GM19035 (cell line): ENCODE results near the gene PRDM15.
"Not testable (repeated sequence)": the region's sequence is repeated elsewhere in the genome, so short reads cannot be mapped to it uniquely, and the experiment has no call there.

Source experiments
- ATAC-seq: cut with Tn5 transposase; IDR thresholded peaks from one replicate; pipeline ENCODE4 v1.9.1; 2021; ENCODE audit not compliant: unreplicated experiment

The PRDM15 gene

DNA sequence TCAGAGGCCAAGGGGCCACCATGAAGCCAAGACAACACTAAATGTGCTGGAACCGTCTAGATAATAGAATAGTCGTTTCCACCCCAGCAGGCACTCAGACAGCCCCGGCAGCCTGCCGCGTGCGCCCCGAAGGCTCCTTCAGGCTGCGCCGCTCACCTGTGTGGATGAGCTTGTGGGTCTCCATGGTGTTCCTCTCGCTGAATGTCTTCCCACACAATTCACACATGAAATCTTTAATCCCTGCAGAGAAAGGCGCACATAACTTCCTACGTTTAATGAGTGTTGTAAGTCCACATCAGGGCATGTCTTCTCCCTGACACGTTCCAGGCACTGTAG, 68.6 kb downstream of the PRDM15 start:
- no peak for ATAC-seq

DNA sequence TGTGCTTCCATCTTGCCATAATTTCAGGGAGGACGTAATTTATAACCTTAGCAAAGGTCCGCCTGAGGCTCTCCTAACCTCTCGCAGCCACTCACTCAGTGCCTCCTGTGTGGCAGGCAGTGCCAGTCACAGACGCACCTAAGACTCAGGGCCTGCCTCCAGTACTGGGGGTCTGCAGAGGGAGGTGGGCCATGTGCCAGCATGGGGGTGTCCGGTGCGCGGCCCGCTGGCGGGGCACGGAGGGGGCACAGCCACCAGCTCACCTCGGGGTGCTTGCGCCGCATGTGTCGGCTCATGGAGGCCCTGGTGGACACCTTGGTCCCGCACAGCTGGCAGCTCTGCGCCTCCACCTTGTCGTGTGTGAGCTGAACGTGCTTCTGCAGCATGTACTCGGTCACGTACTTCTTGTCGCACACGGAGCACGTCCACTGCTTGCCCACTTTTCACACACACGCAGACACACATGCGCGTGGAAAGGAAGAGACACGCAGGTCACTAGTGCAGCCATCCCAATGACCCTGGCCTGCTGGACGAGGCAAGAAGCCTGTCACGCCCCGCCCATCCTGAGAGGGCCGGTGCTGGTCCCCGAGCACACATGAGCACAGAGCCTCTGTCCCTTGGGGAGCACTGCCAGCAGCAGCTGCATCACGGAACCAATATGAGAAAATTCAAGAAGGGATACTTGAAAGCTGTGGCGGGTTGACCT, 69.1 kb downstream of the PRDM15 start:
- ATAC-seq: no peak

DNA sequence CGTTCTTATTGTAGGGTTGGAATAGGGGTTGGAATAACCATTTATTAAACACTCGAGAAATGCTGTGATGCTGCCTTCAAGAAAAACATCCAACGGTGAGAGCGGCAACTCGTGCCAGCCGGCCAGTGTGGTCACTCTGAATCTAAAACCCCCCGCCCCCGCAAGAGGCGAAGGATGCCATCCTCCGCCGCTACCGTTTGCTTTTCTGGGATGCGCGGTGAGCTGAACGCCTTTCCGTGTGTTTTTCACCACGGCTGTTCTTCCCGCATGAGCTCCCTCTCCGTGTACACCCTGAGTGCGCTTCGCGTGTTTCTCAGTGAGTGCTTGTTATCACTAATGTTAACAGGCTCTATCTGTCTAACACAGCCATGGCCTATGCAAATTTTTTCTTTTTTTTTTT, 70.3 kb downstream of the PRDM15 start:
- ATAC-seq: no peak

DNA sequence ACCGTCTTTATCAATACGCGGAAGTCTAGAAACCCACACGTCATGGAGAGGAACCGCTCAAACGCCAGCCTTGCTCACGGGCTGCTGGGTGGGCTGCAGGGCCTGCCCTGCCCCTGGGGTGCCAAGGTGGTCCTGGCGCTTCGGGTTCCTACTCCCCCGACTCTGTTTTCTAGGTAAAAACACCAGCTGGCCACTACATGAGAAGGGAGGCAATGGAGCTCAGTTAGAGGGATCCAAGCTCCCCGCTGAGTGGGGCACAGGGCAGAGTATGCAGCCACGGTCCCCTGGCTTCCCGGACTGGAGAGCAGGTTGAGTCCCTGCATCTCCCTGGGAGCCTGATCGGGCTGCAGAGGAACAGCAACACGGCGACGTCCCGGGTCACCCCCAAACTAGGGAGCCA, 71.0 kb downstream of the PRDM15 start:
- no peak for ATAC-seq

DNA sequence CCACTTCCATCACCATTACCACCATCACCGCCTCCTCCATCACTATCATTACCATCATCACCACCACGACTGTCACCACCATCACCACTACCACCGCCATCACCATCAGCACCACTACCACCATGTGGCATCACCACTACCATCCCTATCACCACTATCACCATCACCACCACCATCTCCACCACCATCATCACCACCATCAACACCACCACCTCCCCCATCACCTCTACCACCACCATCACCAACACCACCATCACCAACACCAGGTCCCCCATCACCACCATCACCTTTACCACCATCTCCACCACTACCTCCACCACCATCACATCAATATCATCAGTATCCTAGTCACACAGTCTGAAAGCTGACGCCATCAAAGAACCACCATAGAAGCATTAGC, 72.4 kb downstream of the PRDM15 start:
- no peak for ATAC-seq

DNA sequence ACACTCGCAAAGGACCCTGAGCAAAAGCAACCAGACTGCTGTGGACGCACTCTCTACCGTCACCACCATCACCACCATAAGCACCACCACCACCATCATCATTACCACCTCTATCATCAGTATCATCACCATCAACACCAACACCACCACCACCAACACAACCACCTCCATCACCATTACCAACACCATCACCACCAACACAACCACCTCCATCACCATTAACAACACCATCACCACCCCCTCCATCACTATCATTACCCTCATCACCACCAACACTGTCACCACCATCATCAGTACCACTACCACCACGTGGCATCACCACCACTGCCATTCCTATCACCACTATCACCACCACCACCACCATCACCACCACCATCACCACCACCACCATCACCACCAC, 73.5 kb downstream of the PRDM15 start:
- ATAC-seq: no peak

DNA sequence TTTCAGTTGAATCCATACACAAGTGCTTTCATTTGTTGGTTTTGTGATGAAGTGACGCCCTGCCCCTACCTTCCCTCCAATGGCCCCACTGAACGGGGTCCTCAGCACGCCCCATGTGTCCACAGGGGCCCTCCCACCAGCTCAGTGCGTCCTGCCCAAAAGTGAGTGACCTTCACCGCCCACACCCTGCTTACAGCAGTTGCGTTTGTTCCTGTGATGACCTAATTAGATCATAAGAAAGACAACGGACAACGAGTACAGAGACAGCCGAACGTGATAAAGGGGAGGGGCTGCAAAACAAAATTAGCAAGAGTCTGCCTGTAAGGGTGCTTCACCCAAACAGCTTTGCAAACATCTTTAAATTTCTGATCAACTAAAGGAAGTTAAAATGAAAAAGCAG, 74.1 kb downstream of the PRDM15 start:
- no peak for ATAC-seq

DNA sequence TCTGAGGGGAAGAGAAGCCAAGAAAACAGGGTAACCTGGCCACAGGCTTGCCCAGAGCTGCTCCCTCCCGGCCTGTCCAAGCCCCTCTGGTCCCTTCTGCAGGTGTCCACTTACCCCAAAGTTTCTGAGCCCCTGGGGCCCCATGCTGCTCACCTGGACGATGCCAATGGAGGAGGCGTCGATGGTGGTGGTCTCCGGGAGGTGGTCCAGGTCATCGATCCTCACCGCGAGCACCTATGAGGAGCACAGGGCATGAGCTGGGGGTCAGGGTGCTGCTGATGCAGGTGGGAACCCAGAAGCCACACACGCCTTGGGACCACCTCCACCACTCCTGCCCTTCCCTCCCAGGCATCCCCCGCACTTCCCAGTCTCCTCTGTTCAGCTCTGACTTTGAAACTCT, 74.8 kb downstream of the PRDM15 start:
- ATAC-seq: no peak

DNA sequence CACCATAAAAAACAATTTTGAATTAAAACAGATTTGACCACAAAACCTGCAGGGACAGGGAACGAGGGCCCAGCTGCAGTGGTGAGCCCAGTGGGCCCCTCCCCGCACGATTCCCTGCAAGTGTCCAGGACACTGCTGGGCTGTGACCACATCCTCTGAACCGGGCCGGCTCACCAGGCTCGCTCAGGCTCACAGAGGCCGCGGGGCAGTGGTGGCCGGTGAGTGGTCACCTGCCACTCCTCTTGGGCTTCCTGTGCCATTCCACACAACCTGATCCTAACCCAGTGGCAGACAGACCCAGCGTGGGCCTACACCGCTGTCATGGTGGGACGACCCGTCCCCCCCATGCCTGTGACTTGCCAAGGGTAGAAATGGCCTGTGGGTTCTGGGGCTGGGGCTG, 75.8 kb downstream of the PRDM15 start:
- ATAC-seq: no peak

DNA sequence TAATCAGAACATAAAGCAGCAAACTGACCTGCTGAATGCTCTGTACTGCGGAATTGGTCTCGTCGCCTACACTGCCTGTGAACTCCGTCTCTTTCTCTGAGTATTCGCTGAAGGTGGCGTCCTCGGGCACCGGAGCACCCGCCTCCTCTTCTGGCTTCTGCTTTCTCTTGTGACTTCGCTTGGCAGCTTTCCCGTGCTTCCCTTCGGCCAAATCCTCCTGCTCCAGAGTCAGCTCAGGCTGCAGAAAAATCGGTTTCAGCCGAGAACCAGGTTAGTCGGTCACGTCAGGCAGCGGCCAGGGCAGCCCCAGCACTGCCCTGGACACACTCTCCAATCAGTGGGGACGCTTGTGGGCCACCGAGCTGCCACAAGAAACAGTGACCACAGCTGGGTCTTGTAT, 76.5 kb downstream of the PRDM15 start:
- no peak for ATAC-seq

DNA sequence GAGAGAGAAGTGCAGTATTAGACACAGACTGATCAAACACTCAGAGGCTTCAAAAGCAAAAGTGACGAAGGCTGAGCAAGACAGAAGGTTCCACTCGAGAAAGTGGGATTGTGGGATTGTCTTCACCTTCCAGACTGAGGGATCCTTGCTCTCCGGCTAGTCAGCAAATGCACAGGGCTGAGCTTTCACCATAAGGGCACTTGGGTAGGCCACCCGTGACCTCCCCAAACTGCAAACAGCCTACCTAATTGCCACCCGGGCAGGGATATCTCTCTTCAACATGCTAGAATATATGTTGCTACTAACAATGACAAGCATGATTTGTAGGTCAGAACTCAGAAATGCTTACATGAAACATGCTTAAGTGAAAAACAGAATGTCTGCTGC, 77.0 kb downstream of the PRDM15 start:
- no peak for ATAC-seq

DNA sequence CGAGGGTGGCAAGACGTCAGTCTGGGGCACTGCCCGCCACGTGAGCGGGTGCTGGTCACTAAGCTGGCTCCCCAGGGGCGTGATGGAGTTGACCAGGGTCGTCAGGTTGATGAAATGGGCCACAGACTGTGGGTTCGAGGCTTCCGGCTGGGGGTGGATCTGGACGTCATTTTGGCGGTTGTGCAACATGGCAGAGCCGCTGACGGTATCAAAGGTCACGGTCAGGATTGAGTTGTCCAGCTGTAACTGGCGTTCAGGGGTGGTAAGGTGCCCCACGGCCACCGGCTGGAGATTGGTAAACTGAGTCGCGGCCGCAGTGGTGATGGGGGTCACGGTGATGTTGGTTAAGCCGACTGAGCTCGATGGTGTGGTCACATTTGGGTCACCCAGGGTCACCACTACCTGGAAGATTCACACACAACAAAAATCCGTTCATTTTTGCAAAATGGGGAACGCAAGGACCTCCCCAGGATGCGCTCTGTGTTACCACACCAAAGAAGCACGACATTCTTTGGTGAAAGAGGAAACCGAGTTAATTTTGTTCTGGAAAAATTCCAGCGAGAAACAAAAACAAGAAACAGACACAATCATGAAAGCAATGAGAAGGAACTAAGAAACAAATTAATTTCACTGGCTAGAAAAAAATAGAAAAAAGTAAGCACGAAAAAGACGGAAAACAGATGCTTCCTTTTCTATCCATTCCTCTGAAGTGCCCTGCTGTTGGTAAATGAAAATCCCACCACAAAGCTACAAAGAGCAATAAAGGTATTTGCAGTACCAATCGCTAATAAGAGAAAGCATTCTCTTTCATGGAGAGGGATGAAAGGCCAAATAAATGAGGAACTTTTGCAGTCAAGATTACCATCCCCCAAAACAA, 77.6 kb downstream of the PRDM15 start:
- no peak for ATAC-seq

DNA sequence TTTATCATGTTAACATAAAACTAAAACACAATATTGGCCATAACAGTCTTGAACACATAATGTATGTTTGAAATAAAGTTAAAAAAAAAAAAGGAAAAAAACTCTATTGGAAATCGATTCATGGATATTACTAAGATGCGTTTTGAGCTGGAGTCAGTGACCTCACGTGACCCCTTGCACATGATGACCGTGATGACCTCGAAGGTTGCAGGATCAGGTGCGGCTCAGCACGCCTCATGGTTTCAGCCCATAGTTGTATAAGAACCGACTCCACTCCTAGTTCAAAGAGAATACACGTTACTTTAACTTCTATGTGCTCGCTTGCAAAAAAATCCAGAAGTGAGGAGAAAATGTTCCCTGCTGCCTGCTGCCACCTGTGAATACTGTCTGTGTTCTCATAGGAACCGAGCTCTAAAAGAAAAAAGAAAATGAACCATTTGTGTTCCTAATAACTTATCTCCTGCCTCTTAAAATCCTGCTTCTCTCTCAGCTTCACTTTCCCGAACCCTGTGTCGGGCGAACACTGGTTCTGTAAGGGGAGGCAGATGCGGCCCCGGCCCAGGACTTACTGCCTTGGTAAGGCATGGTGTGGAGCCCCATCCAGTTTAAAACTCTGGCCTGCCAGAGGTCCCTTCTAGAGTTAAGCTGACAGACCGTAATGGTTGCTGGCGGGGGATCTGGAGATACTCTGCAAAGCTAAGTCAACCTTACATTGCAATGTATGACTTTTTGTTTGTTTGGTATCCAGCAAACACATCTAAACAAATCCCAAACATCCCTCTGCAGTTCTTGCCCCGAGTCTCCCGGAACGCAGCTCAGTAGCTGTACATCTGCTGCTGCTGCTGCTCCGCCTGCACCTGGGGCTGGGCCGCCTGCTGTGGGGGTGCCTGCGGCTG, 78.5 kb downstream of the PRDM15 start:
- ATAC-seq: no peak

DNA sequence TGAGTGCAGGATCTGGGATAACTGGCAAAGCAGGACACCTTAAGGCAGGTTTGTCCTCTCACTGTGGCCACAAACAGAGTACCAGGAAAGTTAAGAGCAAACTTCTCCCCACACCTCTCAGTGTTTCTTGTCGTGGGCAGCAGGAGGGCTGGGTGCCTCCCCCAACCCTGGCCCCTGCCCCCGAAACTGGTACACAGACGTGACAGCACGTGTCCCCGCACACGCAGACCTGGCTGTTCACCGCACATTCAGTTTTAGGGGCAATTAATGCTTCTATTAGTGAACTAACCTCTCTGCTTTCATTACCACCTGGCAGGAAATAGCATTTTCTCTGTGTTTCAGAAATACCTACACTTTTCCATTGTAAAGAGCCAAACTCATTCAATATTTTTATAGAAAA, 79.4 kb downstream of the PRDM15 start:
- ATAC-seq: no peak

DNA sequence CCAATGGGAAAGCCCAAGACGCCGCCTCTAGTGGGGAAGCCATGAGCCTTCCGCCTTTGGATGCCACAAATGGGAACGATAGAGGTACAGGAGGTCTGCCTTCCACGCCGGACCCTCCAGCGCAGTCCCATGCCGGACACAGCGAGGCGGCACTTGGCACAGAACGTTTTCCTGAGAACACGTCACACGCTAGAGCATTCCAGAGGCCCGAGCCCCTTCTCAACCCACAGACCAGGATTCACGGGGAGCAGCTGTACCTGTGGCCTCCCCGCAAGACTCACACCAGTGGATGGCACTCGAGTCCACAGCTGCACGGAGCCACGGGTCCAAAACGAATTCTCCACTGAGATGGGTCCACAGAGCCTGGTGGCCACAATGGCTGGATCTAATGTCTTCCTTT, 80.8 kb downstream of the PRDM15 start:
- ATAC-seq: no peak

DNA sequence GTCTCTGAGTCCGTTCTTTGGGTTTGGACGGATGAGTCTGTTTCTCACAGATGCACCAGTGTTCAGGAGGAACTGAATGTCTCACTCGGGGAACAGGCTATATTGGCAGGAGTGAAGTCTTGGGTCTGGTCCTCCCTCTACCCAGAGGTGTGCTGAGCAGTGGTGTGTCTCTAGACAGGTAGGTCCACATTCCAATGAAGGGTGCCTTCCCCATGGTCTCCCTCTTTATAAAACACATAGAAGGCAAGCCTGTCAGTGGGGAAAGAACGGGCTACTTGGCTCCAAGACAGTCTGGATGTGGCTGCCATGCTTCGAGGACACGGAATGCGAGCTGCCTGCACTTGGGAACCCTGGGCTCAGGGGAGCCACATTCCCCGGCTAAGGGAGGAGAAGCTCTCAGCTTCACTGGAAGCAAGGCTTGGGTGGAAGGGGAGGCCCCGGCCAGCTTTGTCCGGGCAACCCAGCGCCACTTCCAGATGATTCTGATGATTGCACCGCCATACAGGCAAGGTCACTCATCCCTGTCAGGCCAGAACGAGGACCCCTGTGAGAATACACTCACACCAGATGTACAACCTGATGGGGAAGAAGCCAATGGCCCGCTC, 82.6 kb downstream of the PRDM15 start:
- ATAC-seq: no peak

DNA sequence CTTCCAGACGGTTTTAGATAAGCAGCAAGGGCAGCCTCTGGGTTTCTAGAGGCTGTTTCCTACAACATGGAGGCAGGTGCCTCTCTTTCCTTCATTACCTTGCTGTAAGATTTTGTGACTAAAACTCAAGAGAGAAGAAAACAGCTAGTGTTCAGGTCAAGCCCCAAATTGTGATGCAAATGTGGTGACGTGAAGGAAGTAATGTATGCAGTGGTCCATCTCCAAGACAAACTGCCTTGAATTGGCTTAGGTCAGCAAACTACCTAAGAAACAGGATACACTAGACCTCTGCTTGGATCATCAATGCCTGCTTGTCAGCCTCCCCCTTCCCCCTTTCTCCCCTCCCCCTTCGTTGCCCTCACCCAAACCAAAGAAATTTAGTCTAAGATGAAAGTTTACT, 83.4 kb downstream of the PRDM15 start:
- no peak for ATAC-seq

DNA sequence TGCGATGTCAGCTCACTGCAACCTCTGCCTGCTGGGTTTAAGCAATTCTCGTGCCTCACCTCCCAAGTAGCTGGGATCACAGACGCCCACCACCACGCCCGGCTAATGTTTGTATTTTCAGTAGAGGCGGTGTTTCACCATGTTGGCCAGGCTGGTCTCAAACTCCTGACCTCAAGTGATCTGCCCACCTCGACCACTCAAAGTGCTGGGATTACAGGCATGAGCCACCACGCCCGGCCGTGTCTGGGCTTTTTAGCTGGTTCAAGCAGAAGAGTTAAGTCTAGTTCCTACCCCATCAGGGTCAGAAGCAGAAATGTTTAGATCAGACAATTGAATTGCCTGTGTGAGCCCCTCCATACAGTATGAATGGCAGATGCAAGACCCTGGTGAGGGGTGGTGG, 84.5 kb downstream of the PRDM15 start:
- ATAC-seq: no peak

DNA sequence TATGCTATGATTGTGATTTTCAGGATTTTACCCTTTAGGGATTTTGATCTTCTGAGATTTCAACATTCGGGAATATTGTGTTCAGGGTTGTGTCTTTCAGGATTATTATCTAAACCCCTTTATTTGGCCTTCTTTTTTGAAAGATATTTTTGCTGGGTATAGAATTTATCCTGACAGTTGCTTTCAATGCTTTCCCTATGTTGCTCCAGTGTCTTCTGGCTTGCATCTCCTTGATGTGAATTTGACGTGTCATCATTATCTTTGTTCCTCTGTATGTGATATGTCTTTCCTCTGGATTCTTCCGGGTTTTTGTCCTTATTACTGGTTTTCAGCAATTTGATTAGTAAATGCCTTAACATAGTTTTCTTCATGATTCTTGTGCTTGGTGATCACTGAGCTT, 86.4 kb downstream of the PRDM15 start:
- no peak for ATAC-seq

DNA sequence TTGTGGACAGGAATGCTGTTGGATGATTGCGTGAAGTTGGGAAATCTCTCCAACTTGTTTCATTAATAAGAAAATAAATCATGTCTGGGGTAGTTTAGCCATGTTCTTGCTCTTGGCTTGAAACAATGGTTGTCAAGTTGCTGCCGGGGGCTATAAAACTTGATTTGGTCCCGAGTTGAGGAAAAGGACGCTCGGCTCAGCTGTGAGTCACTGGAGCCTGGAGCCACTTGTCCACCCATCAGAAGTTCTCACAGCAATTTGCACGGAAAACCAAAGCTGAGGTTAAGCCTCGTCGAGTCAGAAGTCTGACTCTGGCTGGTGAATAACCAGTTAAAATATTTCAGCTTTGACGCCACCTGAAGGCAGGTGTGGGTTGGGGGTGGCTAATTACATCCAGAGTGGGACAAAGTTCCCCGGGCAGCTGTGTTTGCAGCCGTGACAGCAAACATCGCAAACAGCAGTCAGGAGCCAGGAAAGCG, 92.6 kb downstream of the PRDM15 start:
- ATAC-seq: no peak

DNA sequence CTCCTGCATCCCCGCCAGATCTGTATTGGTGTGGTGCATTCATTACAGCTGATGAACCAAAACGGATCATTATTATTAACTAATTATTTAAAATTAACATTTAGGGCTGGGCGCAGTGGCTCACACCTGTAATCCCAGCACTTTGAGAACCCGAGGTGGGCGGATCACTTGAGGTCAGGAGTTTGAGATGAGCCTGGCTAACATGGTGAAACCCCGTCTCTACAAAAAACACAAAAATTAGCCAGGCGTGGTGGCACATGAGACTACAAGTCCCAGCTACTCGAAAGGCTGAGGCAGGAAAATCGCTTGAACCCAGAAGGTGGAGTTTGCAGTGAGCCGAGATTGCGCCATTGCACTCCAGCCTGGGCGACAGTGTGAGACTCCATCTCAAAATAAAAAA, 93.9 kb downstream of the PRDM15 start:
- ATAC-seq: not testable (repeated sequence)
